Measurements from ENCODE around the gene LIN28B. TPM values are rescaled to one million over a fixed set of nuclear protein-coding genes. Genes with fewer than 3 reads are reported as not detected.

Gene LIN28B
- total and polyA plus RNA-seq, 2 of the 4 experiments (the other 2 are of a cell fraction), result not detected

DNA sequence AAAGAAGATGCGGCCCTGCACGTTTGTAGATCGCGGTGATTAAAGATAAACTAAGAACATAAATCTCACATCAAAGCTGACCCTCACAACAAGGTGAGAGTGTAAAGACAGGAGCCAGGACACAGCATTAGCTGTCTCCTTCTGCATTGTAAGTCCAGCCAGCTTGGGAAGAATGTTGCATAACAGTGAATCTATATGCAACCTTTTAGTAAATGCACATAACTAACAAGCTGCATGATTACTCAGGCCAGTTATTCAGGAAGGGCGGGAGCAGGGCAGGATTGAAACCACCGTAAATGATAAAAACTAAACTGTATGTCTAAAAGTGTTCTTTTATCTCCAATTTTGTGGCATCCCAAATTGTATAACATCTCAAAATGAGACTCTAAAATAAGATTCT is 165.8 kb downstream of the LIN28B start:
- H2AK9ac ChIP-seq (replicated peaks; ENCODE audit: low read depth, low read length, poor library complexity), result no peak overlapping the region
- no peak overlapping the region for H2BK5ac ChIP-seq (ENCODE audit: low read depth, low read length, poor library complexity, severe bottlenecking)
- H4K8ac ChIP-seq (ENCODE audit: low read depth in 2 of 2, low read length in 2 of 2), result no peak overlapping the region
- no peak overlapping the region for H3K4ac ChIP-seq (ENCODE audit: low read depth, low read length)
- no peaks in the 10 kb centered on the region for H3K4me1 ChIP-seq (ENCODE audit: control insufficient read depth, insufficient read depth, low read length)
- intact Hi-C loops (cut with micrococcal nuclease), result no loop called here
- H2BK120ac ChIP-seq (ENCODE audit: low read depth, low read length), result no peak overlapping the region
- H3K9me1 ChIP-seq (ENCODE audit: insufficient read depth, low read length), result peaks cover 2% of the 10 kb centered on the region
- BruUV-seq (replicated peaks), result no TSS peak
- H3K56ac ChIP-seq (ENCODE audit: extremely low read depth, insufficient read depth, low read length), result no peak overlapping the region
- POLR2A ChIA-PET (ENCODE audit: unreplicated experiment), result no interaction called here
- no peak overlapping the region for H3K18ac ChIP-seq (ENCODE audit: low read depth, low read length)
- no peaks in the 10 kb centered on the region for H3K27me3 ChIP-seq (ENCODE audit: control insufficient read depth, insufficient read depth, low read length)
- H2BK20ac ChIP-seq (ENCODE audit: low read depth, low read length), result no peak overlapping the region
- no peak overlapping the region for H2AFZ ChIP-seq (replicated peaks; ENCODE audit: low read length, poor library complexity)
- peaks cover 3% of the 10 kb centered on the region; the same call in 1 of the 2 replicates for H3K36me3 ChIP-seq (ENCODE audit: control insufficient read depth, insufficient read depth, low read length)
- dilution Hi-C loops (cut with HindIII; ENCODE audit: low sequenced_read_pairs, unreplicated experiment), result no loop called here
- no peak overlapping the region for H2BK15ac ChIP-seq (ENCODE audit: low read depth, low read length)
- CTCF ChIA-PET, result interaction anchor here (0.7 to 1.4 kb wide), 2 partner anchors 14 to 241 kb away, joined by 3 to 4 read pairs; no protein-coding TSS in a partner anchor
- no peak overlapping the region for H4K91ac ChIP-seq (ENCODE audit: insufficient read depth, low read depth, low read length)
- no peak overlapping the region for H2AK5ac ChIP-seq (ENCODE audit: low read depth, low read length)
- no peak overlapping the region for H3K4me3 ChIP-seq (ENCODE audit: insufficient read depth, low read depth, low read length)
- H3K4me2 ChIP-seq (ENCODE audit: low read depth, low read length), result no peak overlapping the region
- no peak overlapping the region for H4K5ac ChIP-seq (ENCODE audit: low read depth, low read length)
- H3K9me3 ChIP-seq (ENCODE audit: control insufficient read depth, insufficient read depth, low read length), result no peaks in the 10 kb centered on the region
- H3K27ac ChIP-seq (ENCODE audit: insufficient read depth, low read length), result no peak overlapping the region
- no peaks in the 10 kb centered on the region for H4K20me1 ChIP-seq (ENCODE audit: insufficient read depth, low read length)
- ATAC-seq (ENCODE audit: low read depth) (no peak), DNase-seq (no peak)
- no peaks in the 10 kb centered on the region; a peak in 1 of 4 replicates for H3K79me1 ChIP-seq (ENCODE audit: low read depth in 1 of 2, low read length in 2 of 2)
- H3K14ac ChIP-seq (replicated peaks; ENCODE audit: low read depth, low read length), result no peak overlapping the region
- WGBS, 2 experiments (ENCODE audit: extremely low coverage in 2 of 2, insufficient read length in 1 of 2), result no CpG with 5 or more reads among the region's 6 CpGs
- in situ Hi-C loops (cut with MboI; ENCODE audit: low sequenced_read_pairs), result no loop called here
- H3K9ac ChIP-seq (ENCODE audit: low read depth, low read length), result no peak overlapping the region
- no peak for TF ChIP-seq RAD21 (IDR thresholded peaks at IDR 0.05; ENCODE audit: low read length)
- no peak for TF ChIP-seq CTCF (conservative IDR thresholded peaks at IDR 0.05; ENCODE audit: low read depth, low read length)
- TF ChIP-seq CHD1 (IDR thresholded peaks at IDR 0.05; ENCODE audit: low read depth, low read length), result no peak
- TF ChIP-seq RFX5 (IDR thresholded peaks at IDR 0.05; ENCODE audit: low read depth, low read length), result no peak
- TF ChIP-seq FOS (IDR thresholded peaks at IDR 0.05; ENCODE audit: low read depth, low read length), result no peak
- no peak for TF ChIP-seq CEBPB (IDR thresholded peaks at IDR 0.05; ENCODE audit: low read depth, low read length)
- TF ChIP-seq NFE2L2 (IDR thresholded peaks at IDR 0.05; ENCODE audit: low read depth, low read length), result no peak
- TF ChIP-seq MXI1 (IDR thresholded peaks at IDR 0.05; ENCODE audit: borderline replicate concordance, low read depth, low read length), result no peak
- TF ChIP-seq ELK1 (IDR thresholded peaks at IDR 0.05; ENCODE audit: borderline replicate concordance, low read depth, low read length), result no peak
- TF ChIP-seq BHLHE40 (IDR thresholded peaks at IDR 0.05; ENCODE audit: low read depth, low read length), result no peak
- no peak overlapping the region for H3K23ac ChIP-seq (ENCODE audit: low read depth, low read length)
